ENCODE data around the gene BOK.
"Not testable (repeated sequence)": the region's sequence is repeated elsewhere in the genome, so short reads cannot be mapped to it uniquely, and the experiment has no call there.

BOK gene

DNA sequence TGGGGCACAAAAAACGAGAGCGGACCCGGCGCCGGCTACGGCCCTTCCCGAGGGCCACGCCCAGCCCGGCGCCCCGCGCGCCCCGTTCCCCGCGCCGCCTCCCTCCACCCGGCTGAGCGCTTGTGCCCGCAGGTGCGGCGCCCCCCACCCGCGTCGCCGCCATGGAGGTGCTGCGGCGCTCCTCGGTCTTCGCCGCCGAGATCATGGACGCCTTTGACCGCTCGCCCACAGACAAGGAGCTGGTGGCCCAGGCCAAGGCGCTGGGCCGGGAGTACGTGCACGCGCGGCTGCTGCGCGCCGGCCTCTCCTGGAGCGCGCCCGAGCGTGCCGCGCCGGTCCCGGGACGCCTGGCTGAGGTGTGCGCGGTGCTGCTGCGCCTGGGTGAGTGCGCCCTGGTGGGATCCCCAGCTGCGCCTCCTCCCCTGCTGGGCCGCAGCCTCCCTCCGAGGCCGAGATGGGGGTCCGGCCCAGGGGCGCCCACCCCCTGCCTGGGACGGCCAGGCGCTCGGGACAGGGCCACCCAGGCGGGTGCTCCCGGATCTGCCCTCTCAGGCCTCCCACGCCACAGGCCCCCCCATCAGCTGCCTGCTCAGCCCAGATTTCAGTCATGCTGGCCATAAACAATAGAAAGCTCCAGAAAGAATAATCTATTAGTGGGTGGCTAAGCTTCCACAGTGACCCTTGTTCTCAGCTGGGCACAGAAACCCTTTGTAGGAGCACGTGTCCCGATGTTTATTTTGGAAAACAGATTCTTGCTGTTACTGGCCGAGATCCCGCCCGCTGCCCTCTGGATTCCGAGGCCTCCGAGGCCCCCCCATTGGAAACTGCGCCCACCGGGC lies 997 bp downstream of the BOK start:
- DNase-seq, result peak; percentile 72

DNA sequence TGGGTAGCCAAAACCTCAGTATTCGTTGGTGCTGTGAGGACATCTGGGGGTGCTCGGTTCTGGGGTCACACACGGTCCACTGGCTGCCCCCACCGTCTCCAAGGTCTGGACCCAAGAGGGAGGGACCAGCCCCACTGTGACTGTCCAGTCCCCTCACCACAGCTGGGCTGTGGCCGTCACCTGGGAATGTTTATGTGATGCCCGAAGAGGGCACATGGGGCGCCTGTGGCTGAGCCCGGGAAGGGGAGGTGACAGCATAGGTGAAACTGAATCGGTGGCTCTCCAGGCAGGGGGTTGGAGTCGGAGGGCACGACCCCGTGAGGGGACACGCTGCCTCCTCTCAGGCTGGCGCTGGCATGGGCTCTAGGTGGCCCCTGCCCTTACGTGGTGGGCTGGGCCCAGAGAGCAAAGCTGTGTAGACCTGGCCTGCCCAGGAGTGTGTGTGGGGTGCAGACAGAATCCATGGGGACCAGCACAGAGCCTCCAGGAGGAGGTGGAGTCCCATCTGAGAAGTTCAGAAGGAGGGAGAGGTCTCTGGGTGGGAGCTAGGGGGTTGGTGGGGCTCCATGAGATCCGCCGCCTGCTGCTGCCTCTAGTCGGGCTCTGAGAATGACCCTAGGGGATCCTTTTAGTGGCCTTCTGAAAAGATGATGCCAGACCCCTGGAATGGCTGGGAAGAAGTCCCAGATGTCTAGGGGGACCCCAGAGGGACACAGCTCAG lies 1.8 kb downstream of the BOK start:
- DNase-seq, result no peak

DNA sequence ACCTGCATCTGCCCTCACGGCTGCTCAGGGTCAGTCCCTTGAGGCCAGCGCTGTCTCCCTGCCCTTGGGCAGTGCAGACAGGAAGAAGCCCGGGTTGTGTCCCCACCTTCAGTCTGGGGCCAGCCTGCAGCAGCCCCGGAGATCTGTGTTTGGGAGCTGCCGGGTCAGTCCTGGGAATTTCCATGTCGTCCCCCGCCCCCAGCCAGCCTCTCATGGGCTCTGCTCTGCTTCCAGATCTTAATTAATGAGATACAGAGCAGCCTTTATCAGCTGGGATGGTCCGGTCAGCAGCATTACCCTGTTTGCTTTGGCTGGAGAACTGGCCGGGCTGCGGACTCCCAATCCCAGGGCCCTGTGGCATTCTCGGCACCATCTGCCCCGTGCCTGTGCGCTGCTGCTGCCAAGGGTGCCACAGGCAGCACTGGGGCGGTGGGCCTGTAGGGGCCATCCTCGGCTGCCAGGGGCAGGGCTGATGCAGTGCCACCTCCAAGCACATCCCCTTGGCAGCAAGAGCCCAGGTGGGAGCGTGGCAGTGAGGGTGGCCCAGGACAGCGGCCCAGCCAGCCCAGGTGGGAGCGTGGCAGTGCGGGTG lies 2.4 kb downstream of the BOK start:
- peak; percentile 65 for DNase-seq

DNA sequence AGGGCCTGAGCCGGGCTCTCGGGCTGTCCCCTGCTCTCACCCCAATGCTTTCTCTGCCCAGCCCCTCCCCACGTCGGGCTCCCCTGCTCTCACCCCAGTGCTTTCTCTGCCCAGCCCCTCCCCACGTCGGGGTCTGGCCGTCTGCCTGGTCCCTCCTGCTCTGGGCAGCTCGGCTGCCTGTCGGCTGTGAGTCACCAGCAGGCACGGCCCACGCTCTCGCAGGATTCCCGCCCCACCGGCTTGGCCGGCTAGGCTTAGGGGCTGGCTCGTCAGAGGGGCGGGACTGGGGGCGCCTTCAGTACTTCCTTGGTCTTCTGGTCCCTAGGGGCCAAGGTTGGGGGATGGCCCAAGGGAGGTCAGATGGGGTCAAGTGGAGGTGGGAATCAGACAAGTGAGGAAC lies 3.3 kb downstream of the BOK start:
- peak; percentile 92 for DNase-seq

DNA sequence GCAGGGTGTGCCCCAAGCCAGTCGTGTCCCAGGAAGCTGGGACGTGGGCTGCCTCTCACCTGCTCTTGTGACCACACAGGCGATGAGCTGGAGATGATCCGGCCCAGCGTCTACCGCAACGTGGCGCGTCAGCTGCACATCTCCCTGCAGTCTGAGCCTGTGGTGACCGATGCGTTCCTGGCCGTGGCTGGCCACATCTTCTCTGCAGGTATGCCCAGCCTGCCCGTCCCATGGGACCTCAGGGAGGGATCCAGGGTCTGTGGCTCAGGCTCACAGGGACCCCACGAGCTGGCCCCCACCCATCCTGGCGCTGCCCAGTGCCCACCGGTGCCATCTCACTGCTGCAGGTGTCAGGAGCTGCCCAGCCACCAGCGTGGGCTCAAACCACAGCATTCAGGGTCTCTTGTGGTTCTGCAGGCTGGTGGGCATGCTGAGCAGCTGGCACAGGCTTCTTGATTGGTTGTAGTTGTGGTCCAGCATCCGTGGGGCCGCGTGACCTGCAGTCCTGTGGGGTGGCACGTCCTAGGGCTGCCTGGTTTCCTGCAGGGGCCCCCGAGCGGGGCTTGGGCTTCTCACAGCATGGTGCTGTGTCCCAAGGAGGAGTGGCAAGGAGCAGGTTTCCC lies 3.8 kb downstream of the BOK start:
- no peak for DNase-seq

DNA sequence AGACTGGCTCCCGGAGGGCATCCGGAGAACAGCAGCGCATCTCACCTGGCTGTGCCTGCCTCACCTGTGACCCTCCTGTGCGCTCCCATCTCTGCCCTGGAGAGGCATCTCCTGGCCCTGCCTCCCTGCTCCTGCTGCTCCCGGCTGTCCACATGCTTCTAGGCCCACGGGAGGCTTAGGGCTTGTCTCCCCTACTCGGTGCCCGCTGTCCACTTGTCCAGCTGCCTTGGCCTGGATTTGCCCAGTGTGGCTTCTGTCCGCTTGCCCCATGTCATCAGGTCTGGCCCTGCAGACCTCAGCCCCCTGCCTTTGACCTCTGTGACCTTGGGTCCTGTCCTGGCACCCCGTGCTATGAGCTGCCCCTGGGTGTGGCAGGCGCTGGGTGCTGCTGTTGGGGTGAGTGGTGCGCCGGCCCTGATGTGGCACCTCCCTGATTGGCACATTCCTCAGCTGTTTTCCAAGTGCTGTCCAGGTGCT lies 4.5 kb downstream of the BOK start:
- peak; percentile 51 for DNase-seq

DNA sequence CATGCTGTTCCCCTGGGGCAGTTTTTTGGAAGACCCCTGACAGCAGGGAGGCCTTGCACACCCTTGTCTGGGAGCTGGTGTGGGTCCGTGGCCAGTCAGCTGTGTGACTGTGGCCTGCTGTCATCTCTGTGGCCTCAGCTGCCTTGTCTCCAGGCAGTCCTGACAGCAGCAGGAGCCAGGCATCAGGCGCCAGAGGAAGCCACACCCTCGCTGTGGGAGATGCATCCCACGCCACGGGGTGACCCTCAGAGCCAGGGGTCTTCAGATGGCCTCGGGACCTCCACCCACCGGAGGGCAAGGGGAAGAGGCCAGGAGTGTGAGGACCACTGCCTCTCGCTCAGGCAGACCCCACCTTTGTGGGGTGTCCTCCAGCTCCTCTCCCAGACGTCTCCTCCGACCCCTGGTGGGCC lies 5.0 kb downstream of the BOK start:
- DNase-seq, result no peak

DNA sequence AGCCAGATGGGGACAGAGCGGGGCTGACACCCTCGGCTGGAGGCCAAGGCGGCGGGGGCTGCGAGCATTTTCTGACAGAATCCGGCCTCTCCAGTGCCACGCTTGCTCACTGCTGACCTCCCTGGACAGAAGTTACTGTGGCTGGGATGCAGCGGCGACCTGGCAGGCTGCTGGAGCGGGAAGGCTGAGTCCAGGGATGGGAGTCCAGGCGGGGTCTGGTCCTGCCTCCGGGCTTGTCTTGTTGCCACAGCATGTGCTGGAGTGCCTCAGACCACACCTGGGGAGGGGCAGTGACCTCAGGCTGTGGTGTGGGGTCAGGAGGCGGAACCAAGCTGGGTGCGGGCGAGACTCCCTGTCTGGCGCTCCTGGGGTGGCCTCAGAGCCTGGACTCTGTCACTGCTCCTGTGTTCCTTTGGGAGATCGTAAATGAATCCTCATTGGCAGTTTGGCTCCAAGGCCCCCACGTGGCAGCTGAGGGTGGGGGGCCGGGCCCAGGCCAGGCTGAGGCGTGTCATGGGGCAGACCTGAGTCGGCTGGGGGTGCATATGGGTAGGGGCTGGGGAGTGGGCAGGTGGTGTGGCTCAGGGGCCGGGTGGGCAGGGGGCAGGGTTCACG lies 5.5 kb downstream of the BOK start:
- peak; percentile 86 for DNase-seq

DNA sequence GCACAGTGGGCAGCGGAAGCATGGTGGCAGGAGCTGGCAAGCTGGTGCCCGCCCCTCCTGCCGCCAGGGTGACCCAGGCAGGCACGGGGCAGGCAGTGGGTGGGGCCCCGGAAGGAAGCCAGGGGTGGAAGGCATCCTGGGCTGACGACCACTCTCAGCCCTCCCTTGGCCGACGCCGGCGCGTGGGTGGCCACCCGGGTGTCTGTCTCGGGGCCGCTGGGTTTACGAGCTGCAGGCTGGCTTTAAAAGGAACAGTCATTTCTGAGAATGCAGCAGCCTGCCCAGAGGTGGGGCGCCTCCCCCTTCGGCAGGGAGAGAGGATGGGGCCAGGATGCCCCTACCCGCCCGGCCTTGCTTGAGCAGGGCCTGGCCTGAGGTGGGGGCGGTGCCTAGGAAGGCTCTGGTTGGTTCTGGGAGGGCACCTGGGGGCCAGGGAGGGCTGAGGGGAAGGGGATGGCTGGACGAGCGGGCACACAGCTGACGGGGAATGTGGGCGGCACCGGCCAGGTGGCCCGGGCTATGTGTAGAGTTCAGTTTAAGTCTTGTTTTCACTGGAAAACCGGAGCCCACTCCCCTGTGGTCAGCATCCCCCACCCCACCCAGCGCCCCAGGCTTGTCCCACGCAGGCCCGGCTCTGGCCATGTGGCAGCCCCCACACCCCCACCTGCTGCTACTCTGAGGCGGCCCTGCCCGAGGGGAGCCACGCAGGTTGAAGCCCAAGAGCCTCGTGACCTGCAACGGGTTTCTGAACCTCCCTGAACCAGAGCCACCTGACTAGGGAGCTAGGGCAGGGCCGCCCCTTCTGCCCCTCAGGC lies 6.3 kb downstream of the BOK start:
- DNase-seq, result peak; percentile 81

DNA sequence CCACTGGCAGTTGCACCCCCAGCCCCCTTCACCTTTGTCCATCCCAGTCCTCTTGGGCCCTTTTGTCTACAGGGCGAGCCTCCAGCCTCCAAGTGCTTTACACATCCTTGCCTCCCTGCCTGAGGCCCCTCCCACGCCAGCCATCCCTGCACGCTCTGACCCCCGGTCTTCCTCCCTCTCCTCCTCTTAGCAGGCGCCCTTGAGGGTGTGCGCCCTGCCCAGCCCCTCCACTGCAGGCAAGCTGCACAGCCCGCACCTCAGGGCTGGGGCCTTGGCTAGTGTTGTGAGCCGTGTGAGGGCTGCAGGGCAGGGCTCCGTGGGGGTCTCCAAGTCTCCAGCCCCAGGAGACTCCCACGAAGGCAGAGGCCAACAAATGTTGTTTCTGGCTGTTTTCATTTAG lies 6.9 kb downstream of the BOK start:
- DNase-seq, result peak; percentile 53

DNA sequence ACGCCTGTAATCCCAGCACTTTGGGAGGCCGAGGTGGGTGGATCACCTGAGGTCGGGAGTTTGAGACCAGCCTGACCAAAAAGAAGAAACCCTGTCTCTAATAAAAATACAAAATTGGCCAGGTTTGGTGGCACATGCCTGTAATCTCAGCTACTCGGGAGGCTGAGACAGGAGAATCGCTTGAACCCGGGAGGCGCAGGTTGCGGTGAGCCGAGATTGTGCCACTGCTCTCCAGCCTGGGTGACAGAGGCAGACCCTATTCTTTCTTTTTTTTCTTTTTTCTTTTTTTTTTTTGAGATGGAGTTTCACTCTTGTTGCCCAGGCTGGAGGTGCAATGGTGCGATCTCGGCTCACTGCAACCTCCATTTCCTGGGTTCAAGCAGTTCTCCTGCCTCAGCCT lies 7.5 kb downstream of the BOK start:
- not testable (repeated sequence) for DNase-seq

DNA sequence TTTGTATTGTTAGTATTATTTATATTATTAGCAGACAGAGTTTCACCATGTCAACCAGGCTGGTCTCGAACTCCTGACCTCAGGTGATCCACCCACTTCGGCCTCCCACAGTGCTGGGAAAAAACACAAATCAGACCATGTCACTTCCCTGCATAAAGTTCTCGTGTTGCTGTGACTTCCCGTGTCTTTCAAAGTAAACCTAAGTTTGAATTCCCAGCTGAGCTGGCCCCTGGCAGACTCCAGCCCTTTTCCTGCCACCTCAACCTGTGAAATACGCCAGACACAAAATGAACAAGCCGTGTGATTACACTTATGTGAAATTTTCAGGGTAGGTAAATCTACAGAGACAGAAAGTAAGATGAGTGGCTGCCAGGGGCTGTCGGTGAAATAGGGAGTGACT lies 7.9 kb downstream of the BOK start:
- no peak for DNase-seq

DNA sequence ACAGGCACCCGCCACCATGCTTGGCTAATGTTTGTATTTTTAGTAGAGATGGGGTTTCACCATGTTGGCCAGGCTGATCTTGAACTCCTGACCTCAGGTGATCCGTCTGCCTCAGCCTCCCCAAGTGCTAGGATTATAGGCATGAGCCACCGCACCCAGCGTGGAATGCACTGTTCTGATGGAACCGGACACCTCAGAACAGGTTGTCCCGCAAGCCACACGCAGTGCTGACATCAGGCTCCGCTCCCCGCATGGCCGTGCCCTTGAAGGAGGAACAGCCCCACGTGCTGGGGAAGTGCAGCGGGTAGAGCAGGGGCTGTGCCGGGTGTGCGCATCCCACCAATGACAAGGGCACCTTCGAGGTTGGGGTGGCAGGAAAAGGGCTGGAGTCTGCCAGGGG lies 8.7 kb downstream of the BOK start:
- not testable (repeated sequence) for DNase-seq

DNA sequence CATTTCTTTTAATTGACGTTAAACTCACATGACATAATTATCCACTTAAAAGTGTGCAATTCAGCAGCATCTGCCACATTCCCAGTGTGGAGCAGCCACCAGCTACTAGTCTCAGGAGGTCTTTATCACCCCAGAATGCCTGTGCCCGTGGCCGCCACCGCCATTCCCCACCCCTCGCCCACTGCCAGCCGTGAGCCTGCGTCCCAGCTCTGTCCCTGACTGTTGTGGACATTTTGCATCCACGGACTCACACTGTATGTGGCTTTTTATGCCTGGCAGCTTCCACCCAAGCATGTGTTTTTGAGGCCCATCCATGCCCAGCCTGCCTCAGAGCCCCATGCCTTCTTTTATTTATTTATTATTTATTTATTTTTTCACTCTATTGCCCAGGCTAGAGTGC lies 9.2 kb downstream of the BOK start:
- peak; percentile 21 for DNase-seq

DNA sequence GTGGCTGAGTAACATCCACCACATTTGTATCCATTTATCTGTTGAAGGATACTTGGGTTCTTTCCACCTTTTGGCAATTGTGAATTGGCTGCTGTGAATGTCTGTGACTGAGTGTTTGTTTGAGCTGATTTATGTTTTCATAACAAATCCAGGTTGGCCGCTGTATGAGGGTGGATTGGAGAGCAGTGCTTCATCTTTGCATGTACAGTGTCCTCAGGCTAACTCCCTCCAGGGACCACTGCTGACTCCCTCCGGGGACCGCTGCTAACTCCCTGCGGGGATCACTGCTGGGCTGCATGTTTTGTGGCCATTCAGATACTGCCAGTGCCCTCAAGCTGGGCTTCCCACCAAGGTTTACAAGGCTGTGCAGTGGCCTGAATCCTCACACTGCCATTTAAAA lies 10.2 kb downstream of the BOK start:
- DNase-seq, result peak; percentile 25

DNA sequence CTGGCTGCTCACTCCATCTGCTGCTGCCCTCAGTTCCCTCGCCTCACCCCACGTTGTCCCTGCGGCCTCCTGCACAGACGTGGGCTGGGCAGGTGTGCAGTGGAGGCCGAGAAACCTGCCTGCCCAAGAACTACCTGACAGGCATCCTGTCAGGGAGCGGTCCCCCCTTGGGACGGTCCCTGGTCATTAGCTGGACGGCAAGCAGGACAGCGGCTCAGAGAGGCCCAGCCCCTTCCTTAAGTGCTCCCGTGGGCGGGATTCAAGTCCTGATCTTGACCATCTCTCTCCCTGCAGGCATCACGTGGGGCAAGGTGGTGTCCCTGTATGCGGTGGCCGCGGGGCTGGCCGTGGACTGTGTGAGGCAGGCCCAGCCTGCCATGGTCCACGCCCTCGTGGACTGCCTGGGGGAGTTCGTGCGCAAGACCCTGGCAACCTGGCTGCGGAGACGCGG lies 11.3 kb downstream of the BOK start:
- DNase-seq, result peak; percentile 76

DNA sequence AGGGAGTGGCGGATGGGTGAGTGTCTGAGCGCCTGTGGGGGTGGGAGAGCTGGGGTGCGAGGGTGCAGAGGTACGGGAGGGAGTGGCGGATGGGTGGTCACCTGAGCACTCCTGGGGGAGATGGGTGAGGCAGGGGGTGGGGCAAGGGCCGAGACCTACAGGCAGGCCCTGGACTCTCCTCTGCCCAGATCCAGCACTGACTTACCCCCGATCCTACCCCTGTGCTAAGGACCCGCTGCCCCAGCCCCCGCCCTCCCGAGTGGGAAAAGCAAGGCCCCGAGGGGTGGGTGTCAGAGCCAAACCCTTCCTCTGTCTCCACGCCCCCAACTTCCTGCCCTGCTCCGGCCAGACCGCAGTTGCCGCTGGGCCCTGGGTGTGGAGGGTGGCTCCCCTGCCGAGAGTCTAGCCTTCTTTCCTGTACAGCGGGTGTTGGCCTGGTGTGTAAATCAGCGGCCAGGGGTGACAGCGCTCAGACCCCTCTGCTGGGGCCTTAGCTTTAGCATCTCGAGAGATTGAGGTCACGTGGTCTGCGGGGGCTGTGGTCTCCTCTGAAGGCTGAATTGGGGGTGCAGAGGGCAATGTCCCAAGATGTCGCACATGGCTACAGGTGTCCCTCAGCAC lies 12.5 kb downstream of the BOK start:
- peak; percentile 51 for DNase-seq

DNA sequence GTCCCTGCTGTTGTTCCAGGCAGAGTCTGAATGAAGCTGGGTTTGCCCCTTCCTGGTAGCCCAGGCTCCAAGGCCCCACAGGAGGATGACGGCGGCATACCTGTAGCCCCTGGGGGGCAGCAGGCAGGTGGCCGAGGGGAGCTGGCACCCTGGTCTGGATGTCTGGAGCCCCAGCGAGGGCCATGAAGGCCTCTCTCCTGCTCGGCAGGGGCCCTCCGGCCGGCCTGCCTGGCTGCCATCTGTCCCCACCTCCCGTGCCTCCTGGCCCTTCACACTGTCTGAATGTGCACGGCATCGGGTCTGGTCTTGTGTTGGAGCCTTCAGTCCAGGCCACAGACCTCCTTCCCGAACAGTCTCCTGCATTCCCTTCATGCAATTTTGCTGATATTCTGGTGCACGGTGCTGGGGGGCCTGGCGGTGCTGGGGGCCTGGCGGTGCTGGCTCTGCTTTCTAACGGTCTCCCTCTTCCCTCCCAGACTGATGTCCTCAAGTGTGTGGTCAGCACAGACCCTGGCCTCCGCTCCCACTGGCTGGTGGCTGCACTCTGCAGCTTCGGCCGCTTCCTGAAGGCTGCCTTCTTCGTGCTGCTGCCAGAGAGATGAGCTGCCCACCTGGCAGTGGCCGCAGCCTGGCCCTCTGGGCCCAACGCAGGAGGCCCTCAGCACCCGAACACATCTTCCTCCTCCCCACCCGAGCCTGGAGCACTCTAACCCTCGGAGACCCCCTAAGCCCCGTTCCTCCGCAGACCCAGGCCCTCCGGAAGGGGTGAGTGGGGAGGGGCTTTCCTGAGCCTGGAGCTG lies 13.5 kb downstream of the BOK start:
- peak; percentile 51 for DNase-seq

DNA sequence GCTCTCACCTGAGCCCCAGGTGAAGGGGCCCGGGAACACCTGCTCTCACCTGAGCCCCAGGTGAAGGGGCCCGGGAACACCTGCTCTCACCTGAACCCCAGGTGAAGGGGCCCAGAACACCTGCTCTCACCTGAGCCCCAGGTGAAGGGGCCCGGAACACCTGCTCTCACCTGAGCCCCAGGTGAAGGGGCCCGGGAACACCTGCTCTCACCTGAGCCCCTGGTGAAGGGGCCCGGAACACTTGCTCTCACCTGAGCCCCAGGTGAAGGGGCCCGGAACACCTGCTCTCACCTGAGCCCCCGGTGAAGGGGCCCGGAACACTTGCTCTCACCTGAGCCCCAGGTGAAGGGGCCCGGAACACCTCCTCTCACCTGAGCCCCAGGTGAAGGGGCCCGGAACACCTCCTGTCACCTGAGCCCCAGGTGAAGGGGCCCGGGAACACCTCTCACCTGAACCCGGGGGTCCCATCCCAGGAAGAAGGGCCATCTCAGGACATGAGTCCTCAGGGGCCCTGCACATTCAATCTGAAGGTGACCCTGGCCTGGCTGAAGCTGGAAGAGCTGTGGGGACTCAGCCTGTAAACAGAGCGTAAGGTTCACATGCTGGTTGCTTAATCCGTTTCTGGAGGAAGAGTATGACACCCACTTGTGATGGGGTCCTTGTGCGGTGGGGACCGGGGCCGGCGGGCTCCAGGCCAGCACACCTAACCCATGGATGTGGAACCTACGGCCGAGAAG lies 14.5 kb downstream of the BOK start:
- not testable (repeated sequence) for DNase-seq

DNA sequence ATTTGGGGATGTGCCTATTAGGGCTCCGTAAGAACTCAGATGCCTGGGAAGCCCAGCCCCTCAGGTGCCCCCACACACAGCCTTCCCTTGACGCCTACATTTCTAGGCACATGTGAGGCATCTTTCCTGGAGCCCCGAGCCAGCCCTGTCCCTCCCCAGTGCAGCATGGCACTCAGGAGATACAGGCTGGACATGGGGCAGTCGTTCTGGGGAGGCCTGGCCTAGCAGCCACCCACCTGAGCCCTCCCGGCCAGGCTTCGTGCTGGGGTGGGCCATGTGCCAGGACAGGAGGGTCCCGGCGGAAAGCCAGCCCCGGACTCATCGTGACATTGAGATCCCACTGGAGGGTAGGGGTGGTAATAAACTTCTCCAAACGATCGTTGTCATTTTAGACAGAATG lies 15.2 kb downstream of the BOK start:
- peak; percentile 38 for DNase-seq

Data from islet precursor cell (in vitro differentiated cells).